DND-41 (cell line): ENCODE data around the gene GSTP1.

Source experiments
- ATAC-seq: fragments of 200-7000 bp; cut with Tn5 transposase; 3 replicates; pipeline ENCODE4 v1.9.1; 2021; ENCODE audit warnings: low read depth; ENCODE audit not compliant: insufficient read depth
- DNase-seq: peaks from one replicate; pipeline ENCODE4 v3.0.0-alpha.2; 2020
- H2AFZ ChIP-seq: 2 replicates; pipeline ENCODE4 v1.6.0; 2012; ENCODE audit warnings: low read depth, low read length
- H3K27ac ChIP-seq: 2 replicates; pipeline ENCODE4 v1.5.1; 2012; ENCODE audit warnings: low read length, inconsistent platforms
- H3K27me3 ChIP-seq: fragments of 200-600 bp; sonication (generic); 2 replicates; pipeline ENCODE4 v1.6.0; 2012; ENCODE audit warnings: low read length, mild to moderate bottlenecking, inconsistent platforms; ENCODE audit not compliant: insufficient read depth, poor library complexity
- H3K36me3 ChIP-seq: 2 replicates; pipeline ENCODE4 v1.5.1; 2012; ENCODE audit warnings: low read length, inconsistent platforms; ENCODE audit not compliant: insufficient read depth
- H3K4me1 ChIP-seq: 2 replicates; pipeline ENCODE4 v1.5.1; 2012; ENCODE audit warnings: mild to moderate bottlenecking, low read length; ENCODE audit not compliant: insufficient read depth
- H3K4me2 ChIP-seq: 2 replicates; pipeline ENCODE4 v1.6.0; 2012; ENCODE audit warnings: mild to moderate bottlenecking, moderate library complexity, low read length, inconsistent platforms; ENCODE audit not compliant: insufficient read depth
- H3K4me3 ChIP-seq, 2 experiments: fragments of 200-600 bp in 1 of 2; shearing (Covaris generic) in 1 of 2; 2 replicates each; pipeline ENCODE4 v1.5.1; 2012 to 2016; ENCODE audit warnings: inconsistent platforms in 2 of 2, low read length in 2 of 2, mild to moderate bottlenecking in 2 of 2, low read depth in 1 of 2, moderate library complexity in 1 of 2
- H3K79me2 ChIP-seq: 2 replicates; pipeline ENCODE4 v1.6.0; 2012; ENCODE audit warnings: low read length, inconsistent platforms; ENCODE audit not compliant: insufficient read depth
- H3K9ac ChIP-seq: 2 replicates; pipeline ENCODE4 v1.6.0; 2012; ENCODE audit warnings: low read depth, mild to moderate bottlenecking, inconsistent platforms, low read length, moderate library complexity
- H3K9me3 ChIP-seq: 2 replicates; pipeline ENCODE4 v1.5.1; 2012; ENCODE audit warnings: low read length, moderate library complexity, mild to moderate bottlenecking, inconsistent platforms; ENCODE audit not compliant: insufficient read depth, severe bottlenecking
- H4K20me1 ChIP-seq: 2 replicates; pipeline ENCODE4 v1.6.0; 2012; ENCODE audit warnings: low read length; ENCODE audit not compliant: insufficient read depth
- EZH2 ChIP-seq: IDR thresholded peaks from 3 replicates; pipeline ENCODE4 v1.6.1; 2012; ENCODE audit warnings: borderline replicate concordance, low read depth, mild to moderate bottlenecking, moderate library complexity, low read length, inconsistent platforms; ENCODE audit not compliant: severe bottlenecking
- TF ChIP-seq, protein P1 (sequence below): IDR thresholded peaks from 2 replicates; pipeline ENCODE4 v1.5.1; 2012; ENCODE audit warnings: borderline replicate concordance, low read length, moderate library complexity, mild to moderate bottlenecking; ENCODE audit not compliant: poor library complexity, severe bottlenecking; ENCODE audit errors: extremely low read depth

Gene GSTP1

GRCh38 chr11:67606492-67607295, 23.1 kb downstream of the GSTP1 start, which contains the start of gene NDUFV1:
Gene NDUFV1 (plus strand): TSS chr11:67606936. CDS start chr11:67607005, 69 bp downstream.
- H3K27me3 ChIP-seq, result no peaks in the 10 kb centered on the region
- H2AFZ ChIP-seq, result peak within 1 kb of the TSS; percentile 93
- peak within 1 kb of the TSS; percentile 89 for H3K9ac ChIP-seq
- H4K20me1 ChIP-seq, result peaks cover 4% of the 10 kb centered on the region; the same call in 1 of the 2 replicates
- peak within 1 kb of the TSS; percentile 52 to 94 for H3K4me3 ChIP-seq
- DNase-seq, result peak; percentile 97
- peak within 1 kb of the TSS; percentile 98 for H3K4me2 ChIP-seq
- H3K79me2 ChIP-seq, result peaks cover 21% of the 10 kb centered on the region
- TF ChIP-seq, protein P1, sequence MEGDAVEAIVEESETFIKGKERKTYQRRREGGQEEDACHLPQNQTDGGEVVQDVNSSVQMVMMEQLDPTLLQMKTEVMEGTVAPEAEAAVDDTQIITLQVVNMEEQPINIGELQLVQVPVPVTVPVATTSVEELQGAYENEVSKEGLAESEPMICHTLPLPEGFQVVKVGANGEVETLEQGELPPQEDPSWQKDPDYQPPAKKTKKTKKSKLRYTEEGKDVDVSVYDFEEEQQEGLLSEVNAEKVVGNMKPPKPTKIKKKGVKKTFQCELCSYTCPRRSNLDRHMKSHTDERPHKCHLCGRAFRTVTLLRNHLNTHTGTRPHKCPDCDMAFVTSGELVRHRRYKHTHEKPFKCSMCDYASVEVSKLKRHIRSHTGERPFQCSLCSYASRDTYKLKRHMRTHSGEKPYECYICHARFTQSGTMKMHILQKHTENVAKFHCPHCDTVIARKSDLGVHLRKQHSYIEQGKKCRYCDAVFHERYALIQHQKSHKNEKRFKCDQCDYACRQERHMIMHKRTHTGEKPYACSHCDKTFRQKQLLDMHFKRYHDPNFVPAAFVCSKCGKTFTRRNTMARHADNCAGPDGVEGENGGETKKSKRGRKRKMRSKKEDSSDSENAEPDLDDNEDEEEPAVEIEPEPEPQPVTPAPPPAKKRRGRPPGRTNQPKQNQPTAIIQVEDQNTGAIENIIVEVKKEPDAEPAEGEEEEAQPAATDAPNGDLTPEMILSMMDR, result peak; percentile 79
- no peak for TF ChIP-seq EZH2
- no peaks in the 10 kb centered on the region for H3K9me3 ChIP-seq
- peaks cover 37% of the 10 kb centered on the region for H3K36me3 ChIP-seq
- peak within 1 kb of the TSS; percentile 72 for H3K27ac ChIP-seq
- H3K4me1 ChIP-seq, result peaks cover 35% of the 10 kb centered on the region
- ATAC-seq, result peak; percentile 99

GRCh38 chr11:67607507-67607906, 23.9 kb downstream of the GSTP1 start:
- peak overlapping the region; percentile 93; the same call in 1 of the 2 replicates for H2AFZ ChIP-seq
- peaks cover 45% of the 10 kb centered on the region for H3K36me3 ChIP-seq
- no peak for DNase-seq
- no peak for ATAC-seq
- H3K9me3 ChIP-seq, result no peaks in the 10 kb centered on the region
- peak overlapping the region; percentile 98 for H3K4me2 ChIP-seq
- peaks cover 35% of the 10 kb centered on the region for H3K4me1 ChIP-seq
- peak overlapping the region; percentile 89 for H3K9ac ChIP-seq
- peak overlapping the region; percentile 67 for H3K27ac ChIP-seq
- H3K27me3 ChIP-seq, result no peaks in the 10 kb centered on the region
- TF ChIP-seq EZH2, result no peak
- TF ChIP-seq, protein P1, result no peak
- H3K4me3 ChIP-seq, result peak overlapping the region; percentile 52 to 94; a peak in 3 of 4 replicates
- H4K20me1 ChIP-seq, result peaks cover 4% of the 10 kb centered on the region; the same call in 1 of the 2 replicates
- peaks cover 21% of the 10 kb centered on the region for H3K79me2 ChIP-seq

DNA sequence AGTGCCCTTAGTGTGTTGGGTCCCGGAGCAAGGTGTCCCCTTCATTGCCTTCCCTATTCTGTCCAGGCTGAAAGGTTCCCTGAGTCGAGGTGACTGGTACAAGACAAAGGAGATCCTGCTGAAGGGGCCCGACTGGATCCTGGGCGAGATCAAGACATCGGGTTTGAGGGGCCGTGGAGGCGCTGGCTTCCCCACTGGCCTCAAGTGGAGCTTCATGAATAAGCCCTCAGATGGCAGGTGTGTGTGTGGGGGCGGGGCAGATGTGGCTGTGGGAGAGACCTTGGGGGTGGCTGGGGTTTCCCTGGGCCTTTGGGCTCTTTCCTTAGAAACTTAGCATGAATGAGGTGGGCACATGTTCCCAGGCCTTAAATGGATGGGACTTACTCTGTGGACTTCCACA, 24.9 kb downstream of the GSTP1 start:
- H3K4me3 ChIP-seq, result 0 out of 4 replicates have a peak overlapping the region, but pooled peaks of 1 of the 2 experiments have one; percentile 94
- no peak for ATAC-seq
- no peaks in the 10 kb centered on the region for H3K27me3 ChIP-seq
- H3K9me3 ChIP-seq, result no peaks in the 10 kb centered on the region
- H3K4me2 ChIP-seq, result peak overlapping the region; percentile 98; the same call in 1 of the 2 replicates
- no peak overlapping the region for H2AFZ ChIP-seq
- H3K79me2 ChIP-seq, result peaks cover 21% of the 10 kb centered on the region
- H3K4me1 ChIP-seq, result peaks cover 43% of the 10 kb centered on the region
- no peak overlapping the region; the same call in 1 of the 2 replicates for H3K9ac ChIP-seq
- peaks cover 4% of the 10 kb centered on the region; the same call in 1 of the 2 replicates for H4K20me1 ChIP-seq
- H3K36me3 ChIP-seq, result peaks cover 55% of the 10 kb centered on the region
- no peak overlapping the region for H3K27ac ChIP-seq
- TF ChIP-seq EZH2, result no peak
- TF ChIP-seq, protein P1, result no peak
- DNase-seq, result no peak
